HCT116 (cell line): ENCODE data around the gene IGFN1.

Experiments used
- EZH2 ChIP-seq: fragments of 200-600 bp; sonication (generic); IDR thresholded peaks from 2 replicates; pipeline ENCODE4 v1.6.1; 2017; ENCODE audit warnings: antibody characterized with exemption, mixed run types
- EZH2phosphoT487 ChIP-seq: fragments of 200-600 bp; IDR thresholded peaks from 2 replicates; pipeline ENCODE4 v1.6.1; 2018; ENCODE audit warnings: antibody characterized with exemption, borderline replicate concordance
- JUND ChIP-seq: IDR thresholded peaks from 2 replicates; pipeline ENCODE4 v1.6.1; 2012
- POLR2A ChIP-seq: IDR thresholded peaks from 2 replicates; pipeline ENCODE4 v1.7.0; 2011; ENCODE audit warnings: borderline replicate concordance; ENCODE audit not compliant: insufficient read depth, insufficient read length; ENCODE audit errors: extremely low read depth
- POLR2AphosphoS5 ChIP-seq: IDR thresholded peaks from 2 replicates; pipeline ENCODE4 v1.6.1; 2011; ENCODE audit warnings: mild to moderate bottlenecking, low read depth, low read length, moderate library complexity
- SIN3A ChIP-seq: IDR thresholded peaks from 2 replicates; pipeline ENCODE4 v1.6.1; 2012; ENCODE audit warnings: low read depth
- SP1 ChIP-seq: IDR thresholded peaks from 2 replicates; pipeline ENCODE4 v1.6.1; 2012; ENCODE audit warnings: low read depth
- SRF ChIP-seq: IDR thresholded peaks from 2 replicates; pipeline ENCODE4 v1.6.1; 2012; ENCODE audit warnings: low read depth
- YY1 ChIP-seq: IDR thresholded peaks from 2 replicates; pipeline ENCODE4 v1.6.1; 2011; ENCODE audit warnings: low read length, low read depth, moderate library complexity, mild to moderate bottlenecking; ENCODE audit not compliant: insufficient replicate concordance; ENCODE audit errors: extremely low read depth
- ZNF274 ChIP-seq: fragments of 200-500 bp; sonication (Bioruptor generic); IDR thresholded peaks from 2 replicates; pipeline ENCODE4 v1.6.1; 2014; ENCODE audit warnings: mild to moderate bottlenecking, low read depth, low read length, inconsistent platforms
- TF ChIP-seq, protein P1 (sequence below), 3 experiments: fragments of 200-600 bp in 1 of 3; sonication (generic) in 1 of 3; IDR thresholded peaks in 2 of 3; conservative IDR thresholded peaks in 1 of 3; 2 replicates each; pipeline ENCODE4 v1.5.1; 2012 to 2017; ENCODE audit warnings: low read depth in 2 of 3, low read length in 2 of 3, antibody characterized with exemption in 1 of 3, borderline replicate concordance in 1 of 3, control low read depth in 1 of 3, mild to moderate bottlenecking in 1 of 3, mixed read lengths in 1 of 3, mixed run types in 1 of 3, moderate library complexity in 1 of 3; ENCODE audit not compliant: insufficient read depth in 1 of 3
- TF ChIP-seq, protein P2 (sequence below): IDR thresholded peaks from 2 replicates; pipeline ENCODE4 v1.6.1; 2012

GRCh38 chr1:201180901-201181300, 9.7 kb upstream of the IGFN1 start:
- no peak for TF ChIP-seq POLR2A
- TF ChIP-seq JUND = no peak
- TF ChIP-seq, protein P1, sequence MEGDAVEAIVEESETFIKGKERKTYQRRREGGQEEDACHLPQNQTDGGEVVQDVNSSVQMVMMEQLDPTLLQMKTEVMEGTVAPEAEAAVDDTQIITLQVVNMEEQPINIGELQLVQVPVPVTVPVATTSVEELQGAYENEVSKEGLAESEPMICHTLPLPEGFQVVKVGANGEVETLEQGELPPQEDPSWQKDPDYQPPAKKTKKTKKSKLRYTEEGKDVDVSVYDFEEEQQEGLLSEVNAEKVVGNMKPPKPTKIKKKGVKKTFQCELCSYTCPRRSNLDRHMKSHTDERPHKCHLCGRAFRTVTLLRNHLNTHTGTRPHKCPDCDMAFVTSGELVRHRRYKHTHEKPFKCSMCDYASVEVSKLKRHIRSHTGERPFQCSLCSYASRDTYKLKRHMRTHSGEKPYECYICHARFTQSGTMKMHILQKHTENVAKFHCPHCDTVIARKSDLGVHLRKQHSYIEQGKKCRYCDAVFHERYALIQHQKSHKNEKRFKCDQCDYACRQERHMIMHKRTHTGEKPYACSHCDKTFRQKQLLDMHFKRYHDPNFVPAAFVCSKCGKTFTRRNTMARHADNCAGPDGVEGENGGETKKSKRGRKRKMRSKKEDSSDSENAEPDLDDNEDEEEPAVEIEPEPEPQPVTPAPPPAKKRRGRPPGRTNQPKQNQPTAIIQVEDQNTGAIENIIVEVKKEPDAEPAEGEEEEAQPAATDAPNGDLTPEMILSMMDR (IDR thresholded peaks at IDR 0.05 in 2 of 3, conservative IDR thresholded peaks at IDR 0.05 in 1 of 3; ENCODE audit: borderline replicate concordance in 1 of 3, insufficient read depth in 1 of 3, low read depth in 2 of 3, low read length in 2 of 3) = no peak
- TF ChIP-seq POLR2AphosphoS5 = no peak
- no peak for TF ChIP-seq EZH2
- TF ChIP-seq, protein P2, sequence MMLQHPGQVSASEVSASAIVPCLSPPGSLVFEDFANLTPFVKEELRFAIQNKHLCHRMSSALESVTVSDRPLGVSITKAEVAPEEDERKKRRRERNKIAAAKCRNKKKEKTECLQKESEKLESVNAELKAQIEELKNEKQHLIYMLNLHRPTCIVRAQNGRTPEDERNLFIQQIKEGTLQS = no peak
- TF ChIP-seq SIN3A = no peak
- TF ChIP-seq ZNF274 = no peak
- TF ChIP-seq EZH2phosphoT487 = no peak
- no peak for TF ChIP-seq SP1
- TF ChIP-seq SRF = no peak
- TF ChIP-seq YY1 = no peak
